Endothelial cell of umbilical vein (primary cell): ENCODE results near the gene RTN4RL1. TPM values are rescaled to one million over a fixed set of nuclear protein-coding genes. Genes with fewer than 3 reads are reported as not detected.

Experiments
- BruUV-seq: library from RNA; stranded (reverse); fragments of 400-500 nt; replicated peaks from 2 replicates; lab custom pipeline; 2021; lab: Mats Ljungman, UMichigan
- CTCF ChIA-PET: fragments of 300-600, 350-600 bp; sonication (Branson Sonifier 250); formaldehyde crosslinking; loops from one replicate; lab custom pipeline; 2021; ENCODE audit warnings: antibody characterized with exemption, inconsistent platforms; lab: Charles Lee
- POLR2A ChIA-PET: fragments of 300-600, 350-600 bp; sonication (Branson Sonifier 250); formaldehyde crosslinking; loops from one replicate; lab custom pipeline; 2021; ENCODE audit warnings: antibody characterized with exemption, inconsistent platforms; lab: Charles Lee
- DNase-seq: peaks from one replicate; pipeline ENCODE4 v3.0.0-alpha.2; 2011; ENCODE audit warnings: low read depth, low spot score
- FAIRE-seq: peaks from 2 replicates; lab custom pipeline; 2011; peaks lifted over from hg19 to GRCh38; lab: Jason Lieb, UNC
- H2AFZ ChIP-seq: 2 replicates; pipeline ENCODE4 v1.6.0; 2012; ENCODE audit warnings: low read depth, low read length, control low read depth, inconsistent platforms
- H3K27ac ChIP-seq: 2 replicates; pipeline ENCODE4 v1.5.1; 2011; ENCODE audit warnings: low read depth, mild to moderate bottlenecking, control low read depth, low read length, moderate library complexity; ENCODE audit not compliant: insufficient read depth
- H3K27me3 ChIP-seq, 2 experiments: 2 replicates each; pipeline versions ENCODE4 v1.6.0 to v1.6.1; 2011; ENCODE audit warnings: low read length in 2 of 2, mixed read lengths in 1 of 2; ENCODE audit not compliant: control insufficient read depth in 2 of 2, insufficient read depth in 2 of 2
- H3K36me3 ChIP-seq, 2 experiments: 2 replicates in 1 of 2; 3 replicates in 1 of 2; pipeline ENCODE4 v1.5.1; 2011; ENCODE audit warnings: low read length in 2 of 2, mild to moderate bottlenecking in 1 of 2, moderate library complexity in 1 of 2; ENCODE audit not compliant: control insufficient read depth in 2 of 2, insufficient read depth in 2 of 2; ENCODE audit errors: extremely low read depth in 1 of 2
- H3K4me1 ChIP-seq: 3 replicates; pipeline ENCODE4 v1.5.1; 2011; ENCODE audit warnings: mild to moderate bottlenecking, low read length; ENCODE audit not compliant: control insufficient read depth, insufficient read depth; ENCODE audit errors: extremely low read depth
- H3K4me2 ChIP-seq: 2 replicates; pipeline ENCODE4 v1.6.1; 2011; ENCODE audit warnings: low read length, control low read depth, mixed read lengths; ENCODE audit not compliant: insufficient read depth
- H3K4me3 ChIP-seq, 3 experiments: fragments of 200-600 bp in 1 of 3; sonication (generic), shearing (Covaris generic) in 1 of 3; replicated peaks in 1 of 3; 2 replicates each; pipeline ENCODE4 v1.5.1; 2011 to 2016; ENCODE audit warnings: control low read depth in 3 of 3, low read length in 3 of 3, mild to moderate bottlenecking in 2 of 3, inconsistent platforms in 1 of 3, low read depth in 1 of 3, moderate library complexity in 1 of 3; ENCODE audit not compliant: insufficient read depth in 1 of 3
- H3K79me2 ChIP-seq: 2 replicates; pipeline ENCODE4 v1.6.0; 2012; ENCODE audit warnings: low read length, inconsistent platforms; ENCODE audit not compliant: control insufficient read depth, insufficient read depth
- H3K9ac ChIP-seq: replicated peaks from 2 replicates; pipeline ENCODE3; 2011; ENCODE audit warnings: low read length, control low read depth; ENCODE audit not compliant: insufficient read depth; ENCODE audit errors: extremely low read depth
- H3K9me1 ChIP-seq: replicated peaks from 3 replicates; pipeline ENCODE4 v1.6.0; 2011; ENCODE audit warnings: mild to moderate bottlenecking, low read length; ENCODE audit not compliant: control insufficient read depth, insufficient read depth; ENCODE audit errors: extremely low read depth
- H3K9me3 ChIP-seq: replicated peaks from 2 replicates; pipeline ENCODE4 v1.5.1; 2012; ENCODE audit warnings: low read length, inconsistent platforms; ENCODE audit not compliant: control insufficient read depth, insufficient read depth
- H4K20me1 ChIP-seq: replicated peaks from 2 replicates; pipeline ENCODE3; 2011; ENCODE audit warnings: mild to moderate bottlenecking, low read length; ENCODE audit not compliant: control insufficient read depth, insufficient read depth; ENCODE audit errors: extremely low read depth
- EZH2 ChIP-seq: IDR thresholded peaks from 2 replicates; pipeline ENCODE4 v1.6.1; 2012; ENCODE audit warnings: borderline replicate concordance, low read depth, mild to moderate bottlenecking, moderate library complexity, low read length, inconsistent platforms; ENCODE audit not compliant: severe bottlenecking
- FOS ChIP-seq: IDR thresholded peaks from 2 replicates; pipeline ENCODE4 v1.6.1; 2011; ENCODE audit warnings: mild to moderate bottlenecking, low read length, moderate library complexity, borderline replicate concordance; ENCODE audit not compliant: insufficient read depth
- GATA2 ChIP-seq: IDR thresholded peaks from 2 replicates; pipeline ENCODE4 v1.7.0; 2011; ENCODE audit warnings: low read depth, mild to moderate bottlenecking, moderate library complexity, mixed read lengths, low read length; ENCODE audit not compliant: insufficient read length, insufficient read depth
- JUN ChIP-seq: IDR thresholded peaks from 2 replicates; pipeline ENCODE4 v1.6.1; 2011; ENCODE audit warnings: borderline replicate concordance, low read depth; ENCODE audit not compliant: insufficient read length, insufficient read depth
- MYC ChIP-seq: IDR thresholded peaks from one replicate; pipeline ENCODE4 v1.6.1; 2011; ENCODE audit warnings: mild to moderate bottlenecking, low read depth, low read length
- POLR2A ChIP-seq: IDR thresholded peaks from 2 replicates; pipeline ENCODE4 v1.6.1; 2012; ENCODE audit warnings: low read depth, mild to moderate bottlenecking, control low read depth, low read length
- POLR2AphosphoS5 ChIP-seq: IDR thresholded peaks from 2 replicates; pipeline ENCODE4 v1.6.1; 2012; ENCODE audit warnings: low read depth, mild to moderate bottlenecking, control low read depth, low read length, moderate library complexity; ENCODE audit not compliant: insufficient read depth
- dilution Hi-C: fragments of 300-500 bp; cut with MboI; formaldehyde crosslinking; loops from one replicate; pipeline ENCODE4 v1.15.0; 2019; ENCODE audit warnings: low sequenced_read_pairs; ENCODE audit not compliant: extremely low pct_ligation_motif_present
- intact Hi-C: fragments of 100-400 bp; cut with micrococcal nuclease; formaldehyde crosslinking; loops from one replicate; pipeline ENCODE4 v1.10.0; 2022
- polyA plus RNA-seq, 4 experiments: library from polyadenylated mRNA; depleted of rRNA in 3 of 4; stranded (reverse) in 3 of 4; unstranded in 1 of 4; fragments of >200 nt; gene quantifications; 2 replicates each; pipeline versions ENCODE4 v1.2.1 to v1.2.3, GENCODE V29; 2011 to 2012; ENCODE audit warnings: missing spikeins in 1 of 4
- total RNA-seq: library from RNA; stranded (reverse); gene quantifications from 2 replicates; pipeline ENCODE4 v1.2.3, GENCODE V29; 2021
- TF ChIP-seq, protein P1 (sequence below): IDR thresholded peaks from 2 replicates; pipeline ENCODE4 v1.6.1; 2011; ENCODE audit not compliant: insufficient read depth, insufficient read length
- TF ChIP-seq, protein P2 (sequence below), 2 donors: IDR thresholded peaks; 1 replicate in 1 of 2; 2 replicates in 1 of 2; pipeline ENCODE4 v1.5.1; 2011; ENCODE audit warnings: low read length in 2 of 2, mild to moderate bottlenecking in 2 of 2, moderate library complexity in 2 of 2, control low read depth in 1 of 2, inconsistent platforms in 1 of 2, low read depth in 1 of 2; ENCODE audit not compliant: insufficient read depth in 1 of 2; ENCODE audit errors: extremely low read depth in 1 of 2

The RTN4RL1 gene
- total and polyA plus RNA-seq, 2 donors (not counting 3 experiments of a cell fraction or from before 2014, with no cell fraction given): 0.04 TPM; not detected in 1

GRCh38 chr17:1947743-1948516, 77.2 kb downstream of the RTN4RL1 start:
- intact Hi-C loops: no loop called here
- TF ChIP-seq EZH2 (no peak), POLR2A (no peak), GATA2 (no peak), POLR2AphosphoS5 (no peak), MYC (no peak), FOS (no peak), JUN (no peak)
- TF ChIP-seq, protein P1, sequence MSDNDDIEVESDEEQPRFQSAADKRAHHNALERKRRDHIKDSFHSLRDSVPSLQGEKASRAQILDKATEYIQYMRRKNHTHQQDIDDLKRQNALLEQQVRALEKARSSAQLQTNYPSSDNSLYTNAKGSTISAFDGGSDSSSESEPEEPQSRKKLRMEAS: no peak
- TF ChIP-seq, protein P2, sequence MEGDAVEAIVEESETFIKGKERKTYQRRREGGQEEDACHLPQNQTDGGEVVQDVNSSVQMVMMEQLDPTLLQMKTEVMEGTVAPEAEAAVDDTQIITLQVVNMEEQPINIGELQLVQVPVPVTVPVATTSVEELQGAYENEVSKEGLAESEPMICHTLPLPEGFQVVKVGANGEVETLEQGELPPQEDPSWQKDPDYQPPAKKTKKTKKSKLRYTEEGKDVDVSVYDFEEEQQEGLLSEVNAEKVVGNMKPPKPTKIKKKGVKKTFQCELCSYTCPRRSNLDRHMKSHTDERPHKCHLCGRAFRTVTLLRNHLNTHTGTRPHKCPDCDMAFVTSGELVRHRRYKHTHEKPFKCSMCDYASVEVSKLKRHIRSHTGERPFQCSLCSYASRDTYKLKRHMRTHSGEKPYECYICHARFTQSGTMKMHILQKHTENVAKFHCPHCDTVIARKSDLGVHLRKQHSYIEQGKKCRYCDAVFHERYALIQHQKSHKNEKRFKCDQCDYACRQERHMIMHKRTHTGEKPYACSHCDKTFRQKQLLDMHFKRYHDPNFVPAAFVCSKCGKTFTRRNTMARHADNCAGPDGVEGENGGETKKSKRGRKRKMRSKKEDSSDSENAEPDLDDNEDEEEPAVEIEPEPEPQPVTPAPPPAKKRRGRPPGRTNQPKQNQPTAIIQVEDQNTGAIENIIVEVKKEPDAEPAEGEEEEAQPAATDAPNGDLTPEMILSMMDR (IDR thresholded peaks at IDR 0.05; ENCODE audit: extremely low read depth in 1 of 2, insufficient read depth in 1 of 2, low read depth in 1 of 2, low read length in 2 of 2): no peak
- CTCF ChIA-PET: no interaction called here
- FAIRE-seq (no peak), DNase-seq (no peak)
- POLR2A ChIA-PET: no interaction called here
- no peak overlapping the region for H3K4me3 ChIP-seq
- peaks cover 0 to 1% of the 10 kb centered on the region in 2 experiments for H3K27me3 ChIP-seq
- H3K9ac ChIP-seq: no peak overlapping the region
- H3K79me2 ChIP-seq: no peaks in the 10 kb centered on the region
- no TSS peak for BruUV-seq
- no peak overlapping the region for H3K27ac ChIP-seq
- H4K20me1 ChIP-seq: no peaks in the 10 kb centered on the region
- no peak overlapping the region for H2AFZ ChIP-seq
- dilution Hi-C loops: no loop called here
- no peaks in the 10 kb centered on the region for H3K36me3 ChIP-seq
- no peaks in the 10 kb centered on the region for H3K9me1 ChIP-seq
- no peaks in the 10 kb centered on the region for H3K4me1 ChIP-seq
- no peak overlapping the region for H3K4me2 ChIP-seq
- H3K9me3 ChIP-seq: no peaks in the 10 kb centered on the region
